GM18867 (cell line): Measurements from ENCODE around the gene ZNF550.
"Not testable (repeated sequence)": the region's sequence is repeated elsewhere in the genome, so short reads cannot be mapped to it uniquely, and the experiment has no call there.

Experiments
- ATAC-seq: cut with Tn5 transposase; IDR thresholded peaks from one replicate; pipeline ENCODE4 v1.9.1; 2021; ENCODE audit warnings: mild to moderate bottlenecking, moderate library complexity; ENCODE audit not compliant: unreplicated experiment

ZNF550 gene

GRCh38 chr19:57537953-57538547 is 21.6 kb downstream of the ZNF550 start:
- no peak for ATAC-seq

- peak; percentile 98 for ATAC-seq
Observed at GRCh38 chr19:57527136-57527881, 32.4 kb downstream of the ZNF550 start, which contains the start of gene ZNF549. TSS of gene ZNF549 (plus strand) at chr19:57527356. CDS start at chr19:57527574, 218 bp downstream.

GRCh38 chr19:57518021-57518420 is 41.6 kb downstream of the ZNF550 start:
- ATAC-seq: not testable (repeated sequence)

- no peak for ATAC-seq
Observed at GRCh38 chr19:57515255-57515654, 44.4 kb downstream of the ZNF550 start.

GRCh38 chr19:57512845-57513244 is 46.8 kb downstream of the ZNF550 start:
- ATAC-seq: no peak

GRCh38 chr19:57511484-57511883 is 48.2 kb downstream of the ZNF550 start:
- ATAC-seq: no peak

- ATAC-seq: no peak
Observed at GRCh38 chr19:57506163-57506562, 53.5 kb downstream of the ZNF550 start.

- not testable (repeated sequence) for ATAC-seq
Observed at GRCh38 chr19:57500400-57500799, 59.3 kb downstream of the ZNF550 start.

- ATAC-seq: peak; percentile 99
Observed at GRCh38 chr19:57499680-57500395, 59.8 kb downstream of the ZNF550 start, which contains the start of gene ZNF773. TSS of gene ZNF773 (plus strand) at chr19:57499938. CDS start at chr19:57500081, 143 bp downstream.

GRCh38 chr19:57499332-57499679 is 60.4 kb downstream of the ZNF550 start:
- ATAC-seq: not testable (repeated sequence)

- not testable (repeated sequence) for ATAC-seq
Observed at GRCh38 chr19:57488299-57488644, 71.4 kb downstream of the ZNF550 start.

GRCh38 chr19:57487477-57488298 is 72.0 kb downstream of the ZNF550 start, which contains the start of gene ZNF419:
TSS of gene ZNF419 (plus strand) at chr19:57487750. CDS start at chr19:57487951, 201 bp downstream.
- ATAC-seq: peak; percentile 96
